Endodermal cell (in vitro differentiated cells): Measurements from ENCODE around the gene PRMT9. TPM values are rescaled to one million over a fixed set of nuclear protein-coding genes. Genes with fewer than 3 reads are reported as not detected.
A peak's percentile ranks its signal among the peaks of the same experiment; 100 is the strongest.

Experiments used
- DNase-seq: peaks from one replicate; pipeline ENCODE4 v3.0.0-alpha.2; 2017
- H3K27ac ChIP-seq: 2 replicates; pipeline ENCODE4 v1.5.1; 2013; ENCODE audit warnings: mild to moderate bottlenecking, low read depth, low read length, moderate library complexity
- H3K27me3 ChIP-seq: 2 replicates; pipeline ENCODE4 v1.6.1; 2013; ENCODE audit warnings: mild to moderate bottlenecking, low read length, moderate library complexity; ENCODE audit not compliant: insufficient read depth, control insufficient read depth, poor library complexity, severe bottlenecking
- H3K36me3 ChIP-seq: 2 replicates; pipeline ENCODE4 v1.7.0; 2013; ENCODE audit warnings: mild to moderate bottlenecking, low read length, moderate library complexity; ENCODE audit not compliant: control insufficient read depth, insufficient read depth
- H3K4me1 ChIP-seq: one replicate; pipeline ENCODE4 v1.7.0; 2013; ENCODE audit warnings: low read length; ENCODE audit not compliant: control insufficient read depth, insufficient read depth
- H3K4me3 ChIP-seq: 2 replicates; pipeline ENCODE4 v1.5.1; 2013; ENCODE audit warnings: mild to moderate bottlenecking, low read length, moderate library complexity
- H3K9ac ChIP-seq: 2 replicates; pipeline ENCODE4 v1.6.1; 2013; ENCODE audit warnings: mild to moderate bottlenecking, low read length, moderate library complexity; ENCODE audit not compliant: poor library complexity, severe bottlenecking; ENCODE audit errors: extremely low read depth
- H3K9me3 ChIP-seq: 2 replicates; pipeline ENCODE4 v1.6.1; 2013; ENCODE audit warnings: mild to moderate bottlenecking, low read length, moderate library complexity; ENCODE audit not compliant: control insufficient read depth
- H3K27ac Mint-ChIP-seq: 2 replicates; pipeline ENCODE4 v1.8.0; 2020; ENCODE audit warnings: mixed read lengths
- H3K27me3 Mint-ChIP-seq: 2 replicates; pipeline ENCODE4 v1.8.0; 2021; ENCODE audit warnings: mild to moderate bottlenecking, mixed read lengths; ENCODE audit not compliant: insufficient read depth
- H3K36me3 Mint-ChIP-seq: 2 replicates; pipeline ENCODE4 v1.8.0; 2020; ENCODE audit warnings: low read depth, mixed read lengths
- H3K4me1 Mint-ChIP-seq: 2 replicates; pipeline ENCODE4 v1.8.0; 2020; ENCODE audit warnings: mixed read lengths
- H3K4me3 Mint-ChIP-seq: 2 replicates; pipeline ENCODE4 v1.8.0; 2020; ENCODE audit warnings: mild to moderate bottlenecking, moderate library complexity, mixed read lengths
- H3K9me3 Mint-ChIP-seq: 2 replicates; pipeline ENCODE4 v1.8.0; 2020; ENCODE audit warnings: mild to moderate bottlenecking, mixed read lengths
- CTCF ChIP-seq: fragments of 200-600 bp; sonication (generic); conservative IDR thresholded peaks from 2 replicates; pipeline ENCODE4 v1.5.0; 2021; ENCODE audit warnings: antibody characterized with exemption, mild to moderate bottlenecking
- WGBS, 2 experiments: methylation state at CpG; one replicate each; pipeline versions ENCODE4 v1.1.5 to v1.1.7; 2013; ENCODE audit warnings: missing lambda C conversion rate in 2 of 2, mixed read lengths in 1 of 2; ENCODE audit not compliant: insufficient coverage in 1 of 2, insufficient read length in 1 of 2; 5-methylcytosine and 5-hydroxymethylcytosine counted together
- total RNA-seq, 2 donors: library from RNA; stranded (reverse); fragmentation: NEBNext Ultra II Directional in 1 of 2; extraction: Animal tissue kit (Norgen Biotek cat#: 25700) in 1 of 2; gene quantifications; 2 replicates in 1 of 2; 3 replicates in 1 of 2; pipeline ENCODE4 v1.2.1, GENCODE V29; 2021

The PRMT9 gene
- total RNA-seq, 2 donors from 2014 or later = 15.3 to 17.3 TPM

GRCh38 chr4:147605499-147605898 is 78.5 kb downstream of the PRMT9 start:
- no peaks in the 10 kb centered on the region for H3K36me3 Mint-ChIP-seq
- no peaks in the 10 kb centered on the region for H3K9me3 ChIP-seq
- no peak for TF ChIP-seq CTCF

GRCh38 chr4:147599769-147600168 is 84.2 kb downstream of the PRMT9 start:
- H3K36me3 Mint-ChIP-seq = no peaks in the 10 kb centered on the region

More at GRCh38 chr4:147605499-147605898, 78.5 kb downstream of the PRMT9 start:
- no peaks in the 10 kb centered on the region for H3K4me1 Mint-ChIP-seq
- Histone ChIP-seq H3K36me3 (no peaks in the 10 kb centered on the region), H3K4me1 (peaks cover under 1% of the 10 kb centered on the region), H3K27ac (no peak overlapping the region), H3K9ac (no peak overlapping the region), H3K4me3 (no peak overlapping the region), H3K27me3 (no peaks in the 10 kb centered on the region)
- H3K4me3 Mint-ChIP-seq = no peak overlapping the region
- no peak overlapping the region for H3K27ac Mint-ChIP-seq
- DNase-seq = no peak
- H3K27me3 Mint-ChIP-seq = peaks cover 3% of the 10 kb centered on the region
- no peaks in the 10 kb centered on the region for H3K9me3 Mint-ChIP-seq

GRCh38 chr4:147599206-147599605 is 84.8 kb downstream of the PRMT9 start:
- Histone ChIP-seq H3K4me1 (peaks cover 7% of the 10 kb centered on the region), H3K4me3 (no peak overlapping the region), H3K27me3 (no peaks in the 10 kb centered on the region), H3K9me3 (no peaks in the 10 kb centered on the region), H3K36me3 (no peaks in the 10 kb centered on the region), H3K9ac (no peak overlapping the region), H3K27ac (no peak overlapping the region)
- H3K36me3 Mint-ChIP-seq = no peaks in the 10 kb centered on the region
- no peaks in the 10 kb centered on the region for H3K27me3 Mint-ChIP-seq
- H3K4me3 Mint-ChIP-seq = no peak overlapping the region
- 86 to 94% methylated on average over 1 of the region's 1 CpG for whole genome bisulfite sequencing, 2 experiments
- no peaks in the 10 kb centered on the region for H3K9me3 Mint-ChIP-seq
- no peak for TF ChIP-seq CTCF
- no peak for DNase-seq
- H3K27ac Mint-ChIP-seq = no peak overlapping the region
- peaks cover 9% of the 10 kb centered on the region for H3K4me1 Mint-ChIP-seq

More at GRCh38 chr4:147599769-147600168, 84.2 kb downstream of the PRMT9 start:
- Histone ChIP-seq H3K9me3 (no peaks in the 10 kb centered on the region), H3K36me3 (no peaks in the 10 kb centered on the region), H3K27ac (no peak overlapping the region), H3K27me3 (no peaks in the 10 kb centered on the region), H3K4me3 (no peak overlapping the region), H3K9ac (no peak overlapping the region), H3K4me1 (peaks cover 7% of the 10 kb centered on the region)
- peaks cover 9% of the 10 kb centered on the region for H3K4me1 Mint-ChIP-seq
- H3K9me3 Mint-ChIP-seq = no peaks in the 10 kb centered on the region
- WGBS, 2 experiments = 91% methylated on average over 3 of the region's 3 CpGs; no CpG with 5 or more reads in 1 of the 2 experiments
- DNase-seq = no peak
- no peaks in the 10 kb centered on the region for H3K27me3 Mint-ChIP-seq
- peak overlapping the region; percentile 33 for H3K27ac Mint-ChIP-seq
- H3K4me3 Mint-ChIP-seq = no peak overlapping the region
- TF ChIP-seq CTCF = no peak
